Nephron (organoid): ENCODE data around the gene ZNF365.

ENCODE experiments used
- H3K27ac Mint-ChIP-seq, 3 experiments: 2 replicates each; pipeline ENCODE4 v1.8.0; 2020; ENCODE audit warnings: mixed read lengths in 3 of 3, mild to moderate bottlenecking in 2 of 3, moderate library complexity in 1 of 3
- H3K27me3 Mint-ChIP-seq: 2 replicates; pipeline ENCODE4 v1.8.0; 2021; ENCODE audit warnings: low read depth, mild to moderate bottlenecking, moderate library complexity, mixed read lengths
- H3K36me3 Mint-ChIP-seq: 2 replicates; pipeline ENCODE4 v1.8.0; 2020; ENCODE audit warnings: low read depth, mixed read lengths
- H3K4me1 Mint-ChIP-seq: 2 replicates; pipeline ENCODE4 v1.8.0; 2020; ENCODE audit warnings: mixed read lengths
- H3K4me3 Mint-ChIP-seq, 3 experiments: 2 replicates each; pipeline ENCODE4 v1.8.0; 2020; ENCODE audit warnings: mild to moderate bottlenecking in 3 of 3, mixed read lengths in 3 of 3, moderate library complexity in 2 of 3
- H3K9me3 Mint-ChIP-seq: 2 replicates; pipeline ENCODE4 v1.8.0; 2020; ENCODE audit warnings: mixed read lengths
- CTCF ChIP-seq, 3 experiments: fragments of 200-600 bp; sonication (generic); IDR thresholded peaks; one replicate each; pipeline ENCODE4 v1.5.0; 2021; ENCODE audit warnings: antibody characterized with exemption in 3 of 3; ENCODE audit not compliant: unreplicated experiment in 3 of 3

The ZNF365 gene

GRCh38 chr10:62413652-62414051 lies 39.5 kb downstream of the ZNF365 start:
- Mint-ChIP-seq H3K9me3 (peaks cover 9% of the 10 kb centered on the region), H3K27ac (no peak overlapping the region), H3K36me3 (no peaks in the 10 kb centered on the region), H3K27me3 (no peaks in the 10 kb centered on the region), H3K4me1 (no peaks in the 10 kb centered on the region), H3K4me3 (no peak overlapping the region)
- TF ChIP-seq CTCF (IDR thresholded peaks at IDR 0.05; ENCODE audit: unreplicated experiment in 3 of 3): no peak

GRCh38 chr10:62414359-62414758 lies 40.2 kb downstream of the ZNF365 start:
- Mint-ChIP-seq H3K36me3 (no peaks in the 10 kb centered on the region), H3K27ac (no peak overlapping the region), H3K4me1 (peaks cover 5% of the 10 kb centered on the region), H3K9me3 (peaks cover 9% of the 10 kb centered on the region), H3K27me3 (no peaks in the 10 kb centered on the region), H3K4me3 (no peak overlapping the region)
- no peak for TF ChIP-seq CTCF (IDR thresholded peaks at IDR 0.05; ENCODE audit: unreplicated experiment in 3 of 3)

- no peak overlapping the region for H3K4me3 Mint-ChIP-seq
- no peak overlapping the region for H3K27ac Mint-ChIP-seq
- no peaks in the 10 kb centered on the region for H3K9me3 Mint-ChIP-seq
- H3K27me3 Mint-ChIP-seq: no peaks in the 10 kb centered on the region
- no peaks in the 10 kb centered on the region for H3K36me3 Mint-ChIP-seq
- TF ChIP-seq CTCF (IDR thresholded peaks at IDR 0.05; ENCODE audit: unreplicated experiment in 3 of 3): no peak
- H3K4me1 Mint-ChIP-seq: peaks cover 8% of the 10 kb centered on the region
These were observed 48.0 kb downstream of the ZNF365 start for GRCh38 chr10:62422068-62422590.

- H3K4me3 Mint-ChIP-seq: no peak overlapping the region
- no peak overlapping the region for H3K27ac Mint-ChIP-seq
- H3K9me3 Mint-ChIP-seq: no peaks in the 10 kb centered on the region
- TF ChIP-seq CTCF (IDR thresholded peaks at IDR 0.05; ENCODE audit: unreplicated experiment in 3 of 3): no peak
- no peaks in the 10 kb centered on the region for H3K27me3 Mint-ChIP-seq
- H3K4me1 Mint-ChIP-seq: peaks cover 6% of the 10 kb centered on the region
- H3K36me3 Mint-ChIP-seq: no peaks in the 10 kb centered on the region
These were observed 49.9 kb downstream of the ZNF365 start for GRCh38 chr10:62424026-62424425.

GRCh38 chr10:62426086-62426485 lies 51.9 kb downstream of the ZNF365 start:
- H3K4me3 Mint-ChIP-seq: no peak overlapping the region

More at GRCh38 chr10:62426086-62426485, 51.9 kb downstream of the ZNF365 start:
- H3K4me1 Mint-ChIP-seq: no peaks in the 10 kb centered on the region
- no peaks in the 10 kb centered on the region for H3K27me3 Mint-ChIP-seq
- TF ChIP-seq CTCF (IDR thresholded peaks at IDR 0.05; ENCODE audit: unreplicated experiment in 3 of 3): no peak
- no peaks in the 10 kb centered on the region for H3K36me3 Mint-ChIP-seq
- no peaks in the 10 kb centered on the region for H3K9me3 Mint-ChIP-seq
- H3K27ac Mint-ChIP-seq: no peak overlapping the region
